Neuronal stem cell (in vitro differentiated cells): ENCODE data around the gene WFIKKN1.
A peak's percentile ranks its signal among the peaks of the same experiment; 100 is the strongest.

Experiments used
- DNase-seq: peaks from one replicate; pipeline ENCODE4 v3.0.0-alpha.2; 2013; ENCODE audit warnings: low spot score
- H2AFZ ChIP-seq: one replicate; pipeline ENCODE4 v1.6.1; 2013; ENCODE audit warnings: mild to moderate bottlenecking, low read length, inconsistent platforms
- H2AK5ac ChIP-seq: 2 replicates; pipeline ENCODE4 v1.6.1; 2013; ENCODE audit warnings: low read depth, mild to moderate bottlenecking, inconsistent platforms, low read length, moderate library complexity, mixed read lengths
- H2BK120ac ChIP-seq: 2 replicates; pipeline ENCODE4 v1.6.1; 2013; ENCODE audit warnings: low read depth, mild to moderate bottlenecking, inconsistent platforms, low read length, moderate library complexity, mixed read lengths
- H2BK12ac ChIP-seq: one replicate; pipeline ENCODE4 v1.6.1; 2013; ENCODE audit warnings: low read length, inconsistent platforms
- H2BK15ac ChIP-seq: 2 replicates; pipeline ENCODE4 v1.6.1; 2013; ENCODE audit warnings: mild to moderate bottlenecking, low read length, inconsistent platforms, mixed read lengths
- H2BK5ac ChIP-seq: one replicate; pipeline ENCODE4 v1.6.1; 2013; ENCODE audit warnings: inconsistent platforms, mild to moderate bottlenecking, low read length, moderate library complexity
- H3K14ac ChIP-seq: one replicate; pipeline ENCODE4 v1.6.1; 2013; ENCODE audit warnings: low read length, inconsistent platforms
- H3K18ac ChIP-seq: 2 replicates; pipeline ENCODE4 v1.6.1; 2013; ENCODE audit warnings: low read length, inconsistent platforms
- H3K23ac ChIP-seq: 2 replicates; pipeline ENCODE4 v1.6.1; 2013; ENCODE audit warnings: low read depth, mild to moderate bottlenecking, mixed read lengths, low read length, inconsistent platforms; ENCODE audit not compliant: poor library complexity
- H3K27ac ChIP-seq: replicated peaks from 3 replicates; pipeline ENCODE4 v1.5.1; 2013; ENCODE audit warnings: low read length, inconsistent platforms
- H3K27me3 ChIP-seq, 3 experiments: 2 replicates each; pipeline ENCODE4 v1.6.1; 2013; ENCODE audit warnings: low read length in 3 of 3, mild to moderate bottlenecking in 2 of 3, inconsistent platforms in 1 of 3, low read depth in 1 of 3, mixed read lengths in 1 of 3, moderate library complexity in 1 of 3; ENCODE audit not compliant: control insufficient read depth in 3 of 3, insufficient read depth in 3 of 3
- H3K36me3 ChIP-seq, 2 donors: replicated peaks in 1 of 2; 2 replicates each; pipeline ENCODE4 v1.6.1; 2013; ENCODE audit warnings: low read length in 2 of 2; ENCODE audit not compliant: control insufficient read depth in 2 of 2, insufficient read depth in 2 of 2
- H3K4ac ChIP-seq: 2 replicates; pipeline ENCODE4 v1.6.1; 2013; ENCODE audit warnings: inconsistent platforms, mild to moderate bottlenecking, low read length, moderate library complexity
- H3K4me1 ChIP-seq, 2 donors: 1 replicate in 1 of 2; 2 replicates in 1 of 2; pipeline ENCODE4 v1.6.1; 2013; ENCODE audit warnings: low read length in 2 of 2, low read depth in 1 of 2; ENCODE audit not compliant: control insufficient read depth in 2 of 2, insufficient read depth in 1 of 2
- H3K4me2 ChIP-seq: one replicate; pipeline ENCODE4 v1.6.1; 2013; ENCODE audit warnings: mild to moderate bottlenecking, low read length, inconsistent platforms; ENCODE audit not compliant: insufficient read depth, poor library complexity, severe bottlenecking
- H3K4me3 ChIP-seq, 2 donors: 2 replicates each; pipeline ENCODE4 v1.5.1; 2013; ENCODE audit warnings: low read length in 2 of 2, mild to moderate bottlenecking in 2 of 2, inconsistent platforms in 1 of 2, moderate library complexity in 1 of 2
- H3K79me1 ChIP-seq: one replicate; pipeline ENCODE4 v1.6.1; 2013; ENCODE audit warnings: low read depth, mild to moderate bottlenecking, inconsistent platforms, low read length, moderate library complexity
- H3K9ac ChIP-seq: one replicate; pipeline ENCODE4 v1.6.1; 2013; ENCODE audit warnings: mild to moderate bottlenecking, low read depth, low read length, inconsistent platforms; ENCODE audit not compliant: poor library complexity
- H3K9me3 ChIP-seq, 2 donors: replicated peaks in 1 of 2; 2 replicates each; pipeline versions ENCODE3 to v1.6.1; 2013; ENCODE audit warnings: low read length in 2 of 2, mild to moderate bottlenecking in 2 of 2, inconsistent platforms in 1 of 2, low read depth in 1 of 2, mixed read lengths in 1 of 2, moderate library complexity in 1 of 2; ENCODE audit not compliant: control insufficient read depth in 2 of 2, insufficient read depth in 1 of 2
- H4K8ac ChIP-seq: one replicate; pipeline ENCODE4 v1.6.1; 2013; ENCODE audit warnings: low read depth, mild to moderate bottlenecking, inconsistent platforms, low read length, moderate library complexity
- H4K91ac ChIP-seq: one replicate; pipeline ENCODE4 v1.6.1; 2013; ENCODE audit warnings: low read length, low read depth, mild to moderate bottlenecking, inconsistent platforms; ENCODE audit not compliant: poor library complexity
- WGBS, 2 donors: extraction: QIAGEN DNeasy Blood & Tissue Kit; methylation state at CpG; one replicate each; pipeline ENCODE4 v1.1.7; 2013; ENCODE audit warnings: missing lambda C conversion rate in 2 of 2, mixed read lengths in 1 of 2; ENCODE audit not compliant: insufficient read length in 2 of 2, insufficient replicate concordance in 1 of 2; ENCODE audit errors: extremely low coverage in 2 of 2; 5-methylcytosine and 5-hydroxymethylcytosine counted together

The WFIKKN1 gene

GRCh38 chr16:641326-642188, 10.8 kb downstream of the WFIKKN1 start, which contains the start of gene MCRIP2:
MCRIP2 (plus strand) TSS chr16:641828; CDS start chr16:641992, 164 bp downstream.
- H3K27me3 ChIP-seq = peaks cover 0 to 20% (median 11%) of the 10 kb centered on the region in 3 experiments
- H4K8ac ChIP-seq = peak within 1 kb of the TSS; percentile 65
- H3K18ac ChIP-seq = peak within 1 kb of the TSS; percentile 94
- no peak within 1 kb of the TSS for H4K91ac ChIP-seq
- no peaks in the 10 kb centered on the region for H3K36me3 ChIP-seq
- peak within 1 kb of the TSS; percentile 77 for H2AFZ ChIP-seq
- peak within 1 kb of the TSS; percentile 96 for H3K4me2 ChIP-seq
- H3K79me1 ChIP-seq = peaks cover under 1% of the 10 kb centered on the region
- peak; percentile 79 for DNase-seq
- peak within 1 kb of the TSS; percentile 49 for H2BK15ac ChIP-seq
- H2BK5ac ChIP-seq = no peak within 1 kb of the TSS
- H3K4ac ChIP-seq = no peak within 1 kb of the TSS
- H3K14ac ChIP-seq = peak within 1 kb of the TSS; percentile 98
- WGBS, 2 donors = no CpG with 5 or more reads among the region's 81 CpGs
- no peak within 1 kb of the TSS for H3K27ac ChIP-seq
- H3K4me3 ChIP-seq = peak within 1 kb of the TSS; percentile 53 to 84
- H3K9me3 ChIP-seq = no peaks in the 10 kb centered on the region
- peaks cover 15 to 22% of the 10 kb centered on the region in 2 donors for H3K4me1 ChIP-seq
- peak within 1 kb of the TSS; percentile 73 for H2BK12ac ChIP-seq
- peak within 1 kb of the TSS; percentile 86 for H3K9ac ChIP-seq
- H2AK5ac ChIP-seq = peak within 1 kb of the TSS; percentile 94
- H3K23ac ChIP-seq = peak within 1 kb of the TSS; percentile 98
- peak within 1 kb of the TSS; percentile 81 for H2BK120ac ChIP-seq

GRCh38 chr16:642189-643049, 11.6 kb downstream of the WFIKKN1 start:
- Histone ChIP-seq H2AK5ac (peak overlapping the region; percentile 47), H4K8ac (peak overlapping the region; percentile 65), H3K4me2 (peak overlapping the region; percentile 96), H2BK15ac (no peak overlapping the region), H2BK5ac (no peak overlapping the region), H3K18ac (peak overlapping the region; percentile 91), H3K4me3 (peak overlapping the region; percentile 53 to 84), H3K23ac (peak overlapping the region; percentile 98), H3K14ac (peak overlapping the region; percentile 98), H3K27me3 (peaks cover 0 to 20% (median 11%) of the 10 kb centered on the region in 3 experiments), H3K9ac (peak overlapping the region; percentile 86), H3K27ac (no peak overlapping the region), H2BK12ac (no peak overlapping the region), H3K79me1 (peaks cover 4% of the 10 kb centered on the region), H3K9me3 (no peaks in the 10 kb centered on the region), H2BK120ac (no peak overlapping the region), H3K4ac (no peak overlapping the region), H2AFZ (peak overlapping the region; percentile 77), H3K36me3 (no peaks in the 10 kb centered on the region), H4K91ac (no peak overlapping the region), H3K4me1 (peaks cover 14 to 20% of the 10 kb centered on the region in 2 donors)
- no peak for DNase-seq
- no CpG with 5 or more reads among the region's 72 CpGs for WGBS, 2 donors

GRCh38 chr16:643050-643368, 12.2 kb downstream of the WFIKKN1 start:
- H4K8ac ChIP-seq = no peak overlapping the region
- no peak overlapping the region for H4K91ac ChIP-seq
- no peak overlapping the region for H2AFZ ChIP-seq
- WGBS, 2 donors = no CpG with 5 or more reads among the region's 13 CpGs
- H3K9me3 ChIP-seq = no peaks in the 10 kb centered on the region
- H3K27ac ChIP-seq = no peak overlapping the region
- H3K4me1 ChIP-seq = peaks cover 9 to 16% of the 10 kb centered on the region in 2 donors
- H2BK15ac ChIP-seq = no peak overlapping the region
- H2AK5ac ChIP-seq = peak overlapping the region; percentile 47
- H2BK12ac ChIP-seq = no peak overlapping the region
- peaks cover 0 to 20% (median 11%) of the 10 kb centered on the region in 3 experiments for H3K27me3 ChIP-seq
- no peak overlapping the region for H2BK5ac ChIP-seq
- H3K9ac ChIP-seq = no peak overlapping the region
- no peak overlapping the region for H3K14ac ChIP-seq
- peak overlapping the region in 1 of 2 donors; percentile 53 for H3K4me3 ChIP-seq
- no peaks in the 10 kb centered on the region for H3K36me3 ChIP-seq
- H2BK120ac ChIP-seq = no peak overlapping the region
- peaks cover 9% of the 10 kb centered on the region for H3K79me1 ChIP-seq
- H3K4me2 ChIP-seq = no peak overlapping the region
- no peak overlapping the region for H3K4ac ChIP-seq
- peak overlapping the region; percentile 3 for H3K23ac ChIP-seq
- no peak for DNase-seq
- no peak overlapping the region for H3K18ac ChIP-seq
